ENCODE results near the gene MSH3.
A peak's percentile ranks its signal among the peaks of the same experiment; 100 is the strongest.

Gene MSH3

GRCh38 chr5:80654391-80655230, at the start of gene MSH3, which contains the start of gene DHFR:
TSS of gene MSH3 (plus strand) at chr5:80654652. CDS start at chr5:80654728, 76 bp downstream.
TSS of gene DHFR (minus strand) at chr5:80654983. CDS start at chr5:80654489, 494 bp downstream.
- DNase-seq: peak; percentile 34

- no peak for DNase-seq
Observed at GRCh38 chr5:80607343-80607742, 47.1 kb upstream of the MSH3 start.

- no peak for DNase-seq
Observed at GRCh38 chr5:80607832-80608231, 46.6 kb upstream of the MSH3 start.

GRCh38 chr5:80608731-80609130, 45.7 kb upstream of the MSH3 start:
- no peak for DNase-seq

- no peak for DNase-seq
Observed at GRCh38 chr5:80609692-80610091, 44.8 kb upstream of the MSH3 start.

- no peak for DNase-seq
Observed at GRCh38 chr5:80615266-80615914, 39.1 kb upstream of the MSH3 start.

GRCh38 chr5:80618438-80618837, 36.0 kb upstream of the MSH3 start:
- no peak for DNase-seq

GRCh38 chr5:80619086-80619485, 35.4 kb upstream of the MSH3 start:
- no peak for DNase-seq

GRCh38 chr5:80620211-80620610, 34.2 kb upstream of the MSH3 start:
- DNase-seq: no peak

GRCh38 chr5:80622756-80623155, 31.7 kb upstream of the MSH3 start:
- DNase-seq: no peak

- no peak for DNase-seq
Observed at GRCh38 chr5:80623999-80624398, 30.5 kb upstream of the MSH3 start.

- DNase-seq: no peak
Observed at GRCh38 chr5:80625230-80625629, 29.2 kb upstream of the MSH3 start.

GRCh38 chr5:80629281-80629680, 25.2 kb upstream of the MSH3 start:
- DNase-seq: no peak

GRCh38 chr5:80631278-80632259, 22.9 kb upstream of the MSH3 start:
- DNase-seq: no peak

GRCh38 chr5:80632700-80633099, 21.8 kb upstream of the MSH3 start:
- DNase-seq: no peak

GRCh38 chr5:80634193-80634592, 20.3 kb upstream of the MSH3 start:
- no peak for DNase-seq

- DNase-seq: no peak
Observed at GRCh38 chr5:80641353-80641752, 13.1 kb upstream of the MSH3 start.

GRCh38 chr5:80644900-80645299, 9.6 kb upstream of the MSH3 start:
- no peak for DNase-seq

- no peak for DNase-seq
Observed at GRCh38 chr5:80646926-80647325, 7.5 kb upstream of the MSH3 start.

GRCh38 chr5:80653502-80653901, 950 bp upstream of the MSH3 start:
- DNase-seq: no peak

- DNase-seq: no peak
Observed at GRCh38 chr5:80654054-80654390, 430 bp upstream of the MSH3 start.

GRCh38 chr5:80655231-80655774, 851 bp downstream of the MSH3 start:
- no peak for DNase-seq

- DNase-seq: no peak
Observed at GRCh38 chr5:80656425-80656824, 2.0 kb downstream of the MSH3 start.
